Cerebellar nuclear complex (tissue), 1 donor: ENCODE measurements around the gene RCAN3.

Source experiments
- DNase-seq, 2 experiments: peaks; one replicate each; lab custom pipeline; 2025; lab: John Stamatoyannopoulos, UW

The RCAN3 gene

GRCh38 chr1:24551290-24551959 lies 48.8 kb downstream of the RCAN3 start:
- DNase-seq, result no peak

- no peak for DNase-seq
Observed at GRCh38 chr1:24551960-24552571, 49.4 kb downstream of the RCAN3 start.

GRCh38 chr1:24553931-24554330 lies 51.3 kb downstream of the RCAN3 start:
- DNase-seq, result no peak

GRCh38 chr1:24554714-24555113 lies 52.1 kb downstream of the RCAN3 start:
- DNase-seq, result no peak

GRCh38 chr1:24555591-24556413 lies 53.2 kb downstream of the RCAN3 start, which contains the start of gene NCMAP:
Gene NCMAP (plus strand): TSS chr1:24556087. CDS start chr1:24595431, 39,344 bp downstream.
- DNase-seq, result no peak

- DNase-seq, result no peak
Observed at GRCh38 chr1:24556414-24556795, 53.8 kb downstream of the RCAN3 start.

- DNase-seq, result no peak
Observed at GRCh38 chr1:24557220-24557619, 54.6 kb downstream of the RCAN3 start.

- DNase-seq, result no peak
Observed at GRCh38 chr1:24557711-24558131, 55.1 kb downstream of the RCAN3 start.

- DNase-seq, result no peak
Observed at GRCh38 chr1:24558455-24558854, 55.8 kb downstream of the RCAN3 start.

- no peak for DNase-seq
Observed at GRCh38 chr1:24558902-24559791, 56.5 kb downstream of the RCAN3 start.

- DNase-seq, result no peak
Observed at GRCh38 chr1:24560361-24560760, 57.7 kb downstream of the RCAN3 start.

GRCh38 chr1:24562625-24563024 lies 60.0 kb downstream of the RCAN3 start:
- DNase-seq, result no peak

- no peak for DNase-seq
Observed at GRCh38 chr1:24564695-24565094, 62.1 kb downstream of the RCAN3 start.

- no peak for DNase-seq
Observed at GRCh38 chr1:24566236-24566867, 63.7 kb downstream of the RCAN3 start.

GRCh38 chr1:24567792-24568388 lies 65.3 kb downstream of the RCAN3 start:
- no peak for DNase-seq

GRCh38 chr1:24568475-24568874 lies 65.8 kb downstream of the RCAN3 start:
- no peak for DNase-seq

GRCh38 chr1:24570265-24571125 lies 67.9 kb downstream of the RCAN3 start:
- DNase-seq, result no peak

GRCh38 chr1:24572301-24572700 lies 69.7 kb downstream of the RCAN3 start:
- no peak for DNase-seq

- DNase-seq, result no peak
Observed at GRCh38 chr1:24575905-24576587, 73.4 kb downstream of the RCAN3 start.
